Fibroblast of skin of abdomen (primary cell): ENCODE data around the gene PUS3.
"Not testable (repeated sequence)": the region's sequence is repeated elsewhere in the genome, so short reads cannot be mapped to it uniquely, and the experiment has no call there.

Source experiments
- DNase-seq: peaks from one replicate; pipeline ENCODE4 v3.0.0-alpha.2; 2013

Gene PUS3

DNA sequence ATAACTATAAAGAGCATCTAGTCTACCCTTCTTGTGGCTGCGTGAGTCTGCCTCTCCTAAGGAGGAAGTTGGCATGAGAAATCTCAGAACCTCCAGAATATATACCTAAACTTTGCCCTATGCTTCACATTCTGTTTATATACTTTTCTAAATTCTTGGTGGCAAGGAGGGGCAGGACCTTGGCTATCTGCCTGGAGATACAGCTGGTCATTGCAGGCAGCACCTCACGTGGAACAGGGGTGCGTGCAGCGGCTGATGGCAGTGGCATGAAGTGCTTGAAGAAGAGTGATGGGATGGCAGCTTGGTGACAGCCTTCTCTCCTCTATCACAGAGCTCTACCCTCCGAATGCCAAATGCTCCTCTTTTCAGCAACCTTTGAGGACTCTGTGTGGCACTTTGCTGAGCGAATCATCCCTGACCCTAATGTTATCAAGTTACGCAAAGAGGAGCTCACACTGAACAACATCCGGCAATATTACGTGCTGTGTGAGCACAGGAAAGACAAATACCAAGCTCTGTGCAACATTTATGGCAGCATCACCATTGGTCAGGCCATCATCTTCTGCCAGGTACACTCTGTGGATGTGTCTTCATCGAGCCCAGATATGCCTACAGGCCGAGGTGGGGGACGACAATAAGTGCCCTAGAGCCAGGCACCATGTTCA, 13.8 kb upstream of the PUS3 start:
- no peak for DNase-seq

DNA sequence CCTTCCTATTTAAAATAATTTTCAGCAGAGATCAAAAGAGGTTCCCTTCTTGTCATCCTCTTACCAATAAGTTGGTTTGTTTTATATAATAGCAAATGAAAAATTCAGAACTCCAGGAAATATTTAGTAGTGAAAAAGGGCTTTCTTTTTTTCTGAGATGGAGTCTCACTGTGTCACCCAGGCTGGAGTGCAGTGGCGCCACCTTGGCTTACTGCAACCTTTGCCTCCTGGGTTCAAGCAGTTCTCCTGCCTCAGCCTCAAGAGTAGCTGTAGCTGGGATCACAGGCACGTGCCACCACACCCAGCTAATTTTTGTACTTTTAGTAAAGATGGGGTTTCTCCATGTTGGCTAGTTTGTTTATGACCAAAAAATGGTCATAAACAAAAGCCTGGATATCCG, 11.6 kb upstream of the PUS3 start:
- not testable (repeated sequence) for DNase-seq

DNA sequence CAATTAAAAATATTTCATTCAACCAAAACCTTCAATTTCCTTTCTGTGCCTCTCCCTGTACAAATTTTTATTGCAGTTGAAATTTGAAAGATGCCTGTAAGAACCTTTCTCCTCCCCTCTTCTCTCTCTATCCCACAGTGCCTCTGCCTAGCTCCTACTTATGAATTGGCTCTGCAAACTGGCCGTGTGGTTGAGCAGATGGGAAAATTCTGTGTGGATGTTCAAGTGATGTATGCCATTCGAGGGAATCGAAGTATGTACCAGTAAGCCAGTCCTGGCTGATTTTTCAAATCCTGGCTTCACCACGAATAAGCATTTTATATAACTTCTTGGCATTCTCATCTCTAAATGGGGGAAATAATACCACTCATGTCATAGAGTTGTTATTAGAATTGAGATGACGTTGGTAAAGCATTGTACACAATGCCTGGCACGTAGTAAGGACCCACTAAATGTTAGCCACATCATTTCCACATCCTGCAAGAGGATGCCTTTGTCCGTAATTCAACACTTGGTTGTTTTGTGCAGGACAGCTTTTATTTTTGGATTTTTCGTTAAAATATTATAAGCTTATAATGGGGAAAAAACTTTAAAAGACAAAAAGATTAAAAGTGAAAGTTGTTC, 7.3 kb upstream of the PUS3 start:
- no peak for DNase-seq

DNA sequence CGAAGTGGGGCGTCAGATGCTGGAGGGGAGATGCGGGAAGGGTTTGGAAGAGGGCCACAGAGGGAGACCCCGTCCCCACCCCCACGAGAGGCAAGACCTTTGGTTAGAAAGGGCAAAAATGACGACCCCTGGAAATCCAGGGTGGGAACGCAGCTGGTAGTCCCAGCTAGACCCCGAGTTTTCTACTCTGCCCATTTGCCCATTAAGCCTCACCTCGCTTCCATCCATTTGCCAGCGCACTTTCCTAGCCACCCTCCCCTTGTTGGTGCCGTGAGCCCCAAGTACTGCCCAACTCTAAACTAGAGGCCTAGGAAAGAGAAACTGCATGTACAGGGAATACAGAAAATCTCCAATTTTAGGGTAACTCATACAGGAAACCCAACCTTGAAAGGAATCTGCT, 1.7 kb upstream of the PUS3 start:
- DNase-seq, result no peak

DNA sequence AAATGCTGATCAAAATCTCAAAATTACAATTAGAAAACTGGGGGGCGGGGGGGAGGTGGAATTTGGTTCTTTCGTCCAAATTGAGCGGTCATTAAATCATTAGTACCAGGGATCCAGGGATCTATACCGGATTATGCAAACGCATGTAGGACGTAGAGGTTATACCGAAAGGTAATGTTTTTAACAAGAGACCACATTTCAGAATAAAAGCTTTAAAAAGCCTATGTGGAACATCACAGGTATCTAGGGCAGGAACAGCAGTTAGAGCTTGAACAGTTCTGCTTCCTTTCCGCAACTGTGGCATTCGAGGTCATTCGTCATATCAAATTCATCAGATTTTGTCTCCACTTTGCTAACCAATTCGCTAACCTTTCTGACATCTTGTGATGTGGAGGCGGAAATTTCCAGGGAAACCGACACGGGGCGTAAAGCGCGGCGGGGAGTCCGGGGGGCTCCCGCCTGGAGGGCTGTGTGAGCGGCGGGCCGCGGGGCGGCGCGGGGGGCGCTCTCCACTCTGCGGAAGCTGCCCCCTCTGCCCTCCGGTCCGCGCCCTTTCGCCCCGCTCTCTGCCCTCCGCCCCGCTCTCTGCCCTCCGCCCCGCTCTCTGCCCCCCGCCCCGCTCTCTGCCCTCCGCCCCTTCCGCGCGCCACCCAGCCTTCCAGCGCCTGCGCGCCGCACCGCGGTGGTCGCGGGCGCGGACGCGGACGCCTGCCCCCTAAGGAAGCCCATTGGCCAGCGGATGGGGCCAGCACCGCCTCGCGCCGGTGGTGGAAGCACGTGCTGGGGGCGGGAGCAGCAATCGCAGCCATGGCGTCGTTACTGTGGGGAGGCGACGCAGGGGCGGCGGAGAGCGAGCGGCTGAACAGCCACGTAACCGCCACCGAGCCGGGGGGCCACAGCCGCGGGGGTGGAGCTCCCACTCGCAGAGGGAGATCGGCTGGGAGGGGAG, 979 bp upstream of the PUS3 start, which contains the start of gene DDX25:
TSS of gene DDX25 (plus strand) at position 798 of the 949 bp plus-strand sequence. CDS start at position 808, 10 bp downstream.
- no peak for DNase-seq

DNA sequence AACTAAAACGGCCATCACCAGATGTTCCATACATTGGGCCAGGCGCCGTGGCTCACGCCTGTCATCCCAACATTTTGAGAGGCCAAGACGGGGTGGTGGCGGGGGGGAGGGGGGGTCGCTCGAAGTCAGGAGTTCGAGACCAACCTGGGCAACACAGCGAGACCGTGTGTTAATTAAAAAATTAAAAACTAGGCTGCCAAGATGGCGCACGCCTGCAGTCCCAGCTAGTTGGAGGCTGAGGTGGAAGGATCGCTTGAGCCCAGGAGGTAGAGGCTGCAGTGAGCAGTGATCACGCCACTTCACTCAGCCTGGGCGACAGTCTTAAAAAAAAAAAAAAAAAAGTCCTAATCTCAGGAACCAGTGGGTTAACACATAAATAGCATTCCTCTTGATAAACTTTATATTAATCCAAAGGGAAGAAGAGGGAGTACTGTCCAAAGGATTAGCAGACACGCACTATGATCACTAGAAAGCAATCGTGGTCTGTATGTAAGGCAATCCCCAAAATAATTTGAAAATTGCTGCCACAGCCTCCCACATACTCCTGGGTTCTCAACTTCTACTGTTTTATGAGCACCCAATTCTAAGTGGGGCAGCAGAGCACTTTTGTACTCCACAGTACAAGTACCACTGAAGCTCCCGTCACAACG, 604 bp downstream of the PUS3 start:
- no peak for DNase-seq

DNA sequence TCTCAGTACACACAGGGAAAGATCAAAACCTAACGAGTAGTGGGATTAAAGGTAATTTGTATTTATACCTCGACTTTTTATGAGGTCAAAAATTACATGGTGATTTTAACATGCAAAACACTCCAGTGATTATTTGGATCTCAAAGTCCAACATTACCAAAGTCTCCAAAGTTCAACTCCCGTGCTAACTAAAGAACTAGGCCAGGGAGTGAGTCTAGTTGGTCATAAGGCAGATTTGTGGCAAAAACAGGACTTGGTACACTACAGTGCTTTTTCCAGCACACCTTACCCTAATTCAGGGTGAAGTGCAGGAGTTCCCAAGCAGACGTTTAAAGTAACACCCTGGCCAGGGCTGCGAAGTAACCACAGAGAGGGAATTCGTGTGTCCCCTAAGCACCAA, 1.1 kb downstream of the PUS3 start:
- no peak for DNase-seq

DNA sequence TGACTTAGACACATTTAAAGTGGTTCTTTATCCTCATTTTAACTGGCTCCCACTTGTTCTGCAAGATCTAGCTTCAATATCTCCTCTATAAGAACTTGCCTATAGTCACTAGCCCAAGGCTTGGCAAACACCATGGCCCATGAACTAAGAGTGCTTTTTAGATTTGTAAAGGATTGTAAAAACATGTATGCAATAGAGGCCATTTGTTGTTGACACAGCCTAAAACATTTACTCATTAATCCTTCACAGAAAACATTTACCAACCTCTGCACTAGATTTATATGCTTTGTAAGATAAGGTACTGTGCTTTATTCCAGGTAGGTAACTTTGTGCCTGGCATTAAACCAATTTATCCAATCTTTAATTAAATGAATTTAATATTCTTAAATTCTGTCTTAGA, 10.0 kb downstream of the PUS3 start:
- no peak for DNase-seq

DNA sequence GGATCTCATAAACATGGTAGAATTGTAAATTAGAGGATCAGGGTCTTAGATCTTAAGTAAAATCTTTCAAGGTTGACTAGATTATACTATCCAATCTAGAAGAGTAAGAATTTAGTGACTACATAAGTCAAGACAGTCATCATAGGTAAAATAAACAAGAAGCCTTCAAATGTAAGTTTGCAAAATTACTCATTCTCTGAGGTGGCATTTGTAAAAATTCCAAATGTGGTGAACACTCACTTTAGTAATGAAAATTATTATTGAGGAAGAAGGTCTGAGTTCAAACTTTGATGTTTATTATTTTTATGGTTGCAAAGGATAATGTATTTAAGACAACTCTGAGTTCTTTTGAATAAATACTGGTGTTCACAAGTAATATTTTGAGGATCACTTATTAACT, 10.9 kb downstream of the PUS3 start:
- peak; percentile 23 for DNase-seq

DNA sequence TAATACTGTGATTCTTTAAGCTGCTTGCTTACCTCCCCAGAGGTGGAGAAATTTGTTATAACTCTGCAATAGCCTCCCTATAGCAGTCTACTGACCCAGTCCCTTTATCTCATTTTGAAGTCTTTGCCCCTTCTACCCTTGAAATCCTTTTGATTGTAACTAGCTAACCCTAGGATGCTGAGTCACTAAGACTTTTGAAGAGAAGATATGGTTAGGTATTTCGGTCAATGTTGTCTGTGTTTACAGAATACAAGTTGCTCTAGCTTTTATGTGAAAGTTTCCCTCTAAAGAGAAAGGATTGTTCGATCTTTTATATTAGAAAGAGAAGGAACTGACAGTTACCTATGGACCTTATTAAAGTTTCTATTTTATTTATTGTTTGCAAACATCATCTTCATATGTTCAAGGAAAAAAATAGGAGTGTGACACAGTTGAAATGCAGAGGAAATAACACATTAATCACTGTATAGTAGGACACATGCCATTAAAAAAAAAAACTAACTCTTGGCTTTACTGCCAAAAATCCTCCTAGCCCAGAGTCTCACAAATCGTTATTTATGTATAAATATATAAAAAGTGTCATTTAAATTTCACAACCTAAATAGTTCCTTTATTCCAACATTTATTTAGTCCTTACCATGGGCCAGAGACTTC, 12.4 kb downstream of the PUS3 start:
- no peak for DNase-seq

DNA sequence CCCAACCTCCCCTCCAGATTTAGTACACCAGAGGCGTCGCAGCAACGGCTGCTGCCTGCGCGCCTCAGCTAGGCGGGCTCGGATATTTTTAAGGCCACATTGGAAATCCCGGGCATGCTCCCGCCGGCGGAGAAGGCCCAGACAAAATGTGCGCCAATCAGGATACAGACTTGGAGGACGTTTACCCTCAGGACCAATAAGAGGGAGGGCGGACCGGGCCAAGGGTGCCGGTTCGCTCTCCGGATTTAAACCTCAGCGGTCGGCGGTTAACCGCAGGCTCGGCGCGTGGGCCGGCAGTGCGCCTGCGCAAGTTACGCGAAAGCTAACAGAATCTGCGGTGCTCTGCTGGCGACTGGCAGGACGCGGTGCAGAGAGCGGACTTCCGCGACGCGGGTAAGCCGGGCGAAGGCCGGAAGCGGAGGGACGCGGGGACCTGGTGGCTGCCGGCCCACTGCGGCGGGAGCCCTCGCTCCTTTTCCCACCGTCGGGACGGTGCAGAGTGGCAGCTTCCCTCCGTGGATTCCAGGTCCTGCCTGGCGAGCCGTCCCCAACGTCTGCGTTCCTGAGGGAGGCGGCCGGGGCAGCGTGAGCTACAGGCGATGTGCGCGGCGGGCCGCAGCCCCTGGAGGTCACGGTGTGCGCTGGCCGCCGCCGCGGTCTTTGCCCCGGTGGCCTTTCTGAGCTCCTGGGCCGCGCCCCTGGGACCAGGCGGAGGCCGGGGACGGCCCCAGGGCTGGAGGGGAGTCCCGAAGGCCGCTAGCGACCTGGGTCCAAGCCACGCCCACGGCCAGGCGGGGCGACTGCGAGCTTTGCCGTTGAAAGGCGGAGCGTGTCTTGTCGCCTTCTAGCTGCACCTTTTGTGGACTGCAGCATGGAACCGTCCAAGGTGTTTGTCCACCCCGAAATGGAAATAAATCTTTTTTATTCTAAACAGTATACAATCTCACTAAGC, 15.4 kb downstream of the PUS3 start, which contains the start of gene HYLS1:
TSS of gene HYLS1 (plus strand) at position 296 of the 952 bp plus-strand sequence. CDS start 11,701 bp downstream, outside the sequence.
- peak; percentile 97 for DNase-seq

DNA sequence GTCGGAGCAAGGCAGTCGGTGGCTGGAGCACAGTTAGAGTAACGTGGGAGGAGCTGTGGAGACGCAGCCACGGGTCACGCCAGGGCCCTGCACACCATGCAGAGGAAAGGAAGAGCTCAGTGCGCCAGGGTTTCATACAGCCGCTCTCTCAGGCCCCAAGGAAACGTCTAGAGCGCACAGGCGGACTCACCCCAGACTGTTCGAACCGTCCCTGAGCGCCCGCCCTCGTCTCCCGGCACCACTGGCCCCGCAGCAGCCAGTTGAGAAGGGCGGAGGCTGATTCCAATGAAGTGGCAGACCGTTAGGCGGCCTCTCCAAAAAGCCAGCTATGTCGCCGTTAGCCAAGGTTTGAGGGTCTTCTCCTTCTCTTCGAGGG, 16.0 kb downstream of the PUS3 start:
- peak; percentile 14 for DNase-seq

DNA sequence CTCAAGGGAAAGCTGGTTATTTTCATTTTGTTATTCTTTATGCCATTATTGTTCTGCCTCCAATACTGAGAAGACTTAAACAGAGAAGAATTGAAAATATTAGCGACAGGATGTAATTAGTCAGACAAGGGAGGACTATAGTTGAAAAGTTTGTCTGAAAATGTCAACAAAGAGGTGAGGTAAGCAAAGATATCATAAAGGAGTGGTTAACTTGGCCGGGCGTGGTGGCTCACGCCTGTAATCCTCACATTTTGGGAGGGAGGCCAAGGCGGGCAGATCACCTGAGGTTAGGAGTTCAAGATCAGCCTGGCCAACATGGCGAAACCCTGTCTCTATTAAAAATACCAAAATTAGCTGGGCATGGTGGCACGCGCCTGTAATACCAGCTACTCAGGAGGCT, 19.6 kb downstream of the PUS3 start:
- DNase-seq, result no peak

DNA sequence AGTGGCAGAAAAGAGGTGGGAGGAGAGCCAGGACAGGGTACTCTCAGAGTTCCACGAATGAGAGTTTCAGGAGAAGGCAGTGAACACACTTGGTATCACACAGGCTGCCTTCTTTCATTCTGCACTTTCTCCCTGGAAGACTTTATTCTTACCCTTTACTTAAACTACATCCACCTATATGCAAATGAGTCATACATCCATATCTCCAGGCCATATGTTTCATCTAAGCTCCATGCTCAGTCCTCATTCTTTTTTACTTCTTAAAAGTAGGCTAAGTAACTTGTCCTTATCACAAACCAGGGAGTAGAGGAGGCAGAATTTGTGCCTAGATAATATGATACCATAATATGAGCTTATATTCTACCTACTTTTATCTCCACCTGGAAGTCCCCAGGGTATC, 21.7 kb downstream of the PUS3 start:
- DNase-seq, result no peak

DNA sequence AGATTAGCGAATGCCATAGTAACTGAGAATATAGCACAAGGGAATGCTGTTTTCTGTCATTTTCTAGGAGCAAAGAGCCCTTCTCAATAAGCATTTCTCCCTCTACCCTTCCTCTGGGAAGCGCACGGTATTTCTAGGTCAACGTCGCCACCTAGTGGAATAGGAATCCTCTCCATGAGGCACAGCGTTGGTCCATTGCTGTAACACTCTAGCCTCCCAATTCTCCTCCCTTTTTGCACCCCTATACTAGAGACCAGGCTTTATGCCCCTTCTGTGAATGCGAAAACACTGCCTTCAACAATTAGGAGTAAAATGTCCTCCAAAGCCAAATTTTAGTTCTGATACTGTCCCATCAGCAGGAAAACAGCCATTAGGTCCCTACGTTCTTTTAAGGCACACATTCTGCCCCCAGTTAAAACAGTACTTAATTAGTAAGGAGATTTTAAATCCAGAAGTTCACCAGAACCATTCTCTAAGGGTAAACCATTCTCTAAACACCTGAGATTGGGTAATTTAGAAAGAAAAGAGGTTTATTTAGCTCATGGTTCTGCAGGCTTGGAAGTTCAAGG, 28.4 kb downstream of the PUS3 start:
- DNase-seq, result peak; percentile 53

DNA sequence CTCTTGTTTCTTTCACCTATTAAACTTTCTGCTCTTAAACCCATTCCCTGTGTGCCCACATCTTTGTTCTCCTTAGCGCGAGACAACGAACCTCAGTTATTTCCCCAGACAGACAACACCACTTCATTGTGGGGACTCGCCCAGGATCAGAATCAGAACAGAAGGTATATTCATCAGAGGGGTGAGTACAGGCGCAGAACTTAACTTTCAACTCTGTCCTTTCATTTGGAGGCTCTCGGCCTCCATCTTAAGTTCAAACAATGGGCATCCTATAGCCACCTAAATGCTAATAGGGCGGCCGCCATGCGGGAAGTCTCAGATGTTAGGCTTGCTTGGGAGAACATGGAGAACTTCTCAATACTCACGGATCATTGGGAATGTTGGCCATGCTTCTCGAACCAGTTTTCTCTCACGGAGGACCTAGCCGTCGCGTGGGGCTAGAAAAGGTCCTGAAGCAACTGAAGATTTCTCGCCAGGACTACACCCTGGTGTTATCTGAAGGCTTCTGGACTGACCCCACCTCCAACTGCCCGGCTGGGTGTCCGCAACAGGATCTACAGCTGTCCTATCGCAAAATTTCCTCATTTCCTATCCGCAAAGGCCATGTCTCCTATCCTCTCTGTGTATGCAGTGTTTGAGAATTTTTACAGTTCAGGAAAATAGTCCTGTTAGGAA, 29.0 kb downstream of the PUS3 start:
- no peak for DNase-seq

DNA sequence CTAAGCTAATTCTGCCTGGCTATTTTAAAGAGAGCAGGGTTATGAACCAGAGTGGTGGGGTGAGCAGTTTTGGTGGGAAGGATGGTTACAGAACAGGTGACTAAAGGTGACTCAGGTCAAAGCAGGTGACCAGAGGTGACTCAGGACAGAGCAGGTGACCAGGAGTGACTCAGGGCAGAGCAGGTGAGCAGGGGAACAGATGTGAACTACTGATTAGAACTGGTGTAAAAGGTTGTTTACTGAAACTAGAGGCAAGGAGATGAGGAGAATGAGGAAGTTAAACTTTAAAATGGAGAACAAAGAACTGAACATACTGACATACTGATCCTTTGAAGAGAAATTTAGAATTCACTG, 30.9 kb downstream of the PUS3 start:
- DNase-seq, result no peak

DNA sequence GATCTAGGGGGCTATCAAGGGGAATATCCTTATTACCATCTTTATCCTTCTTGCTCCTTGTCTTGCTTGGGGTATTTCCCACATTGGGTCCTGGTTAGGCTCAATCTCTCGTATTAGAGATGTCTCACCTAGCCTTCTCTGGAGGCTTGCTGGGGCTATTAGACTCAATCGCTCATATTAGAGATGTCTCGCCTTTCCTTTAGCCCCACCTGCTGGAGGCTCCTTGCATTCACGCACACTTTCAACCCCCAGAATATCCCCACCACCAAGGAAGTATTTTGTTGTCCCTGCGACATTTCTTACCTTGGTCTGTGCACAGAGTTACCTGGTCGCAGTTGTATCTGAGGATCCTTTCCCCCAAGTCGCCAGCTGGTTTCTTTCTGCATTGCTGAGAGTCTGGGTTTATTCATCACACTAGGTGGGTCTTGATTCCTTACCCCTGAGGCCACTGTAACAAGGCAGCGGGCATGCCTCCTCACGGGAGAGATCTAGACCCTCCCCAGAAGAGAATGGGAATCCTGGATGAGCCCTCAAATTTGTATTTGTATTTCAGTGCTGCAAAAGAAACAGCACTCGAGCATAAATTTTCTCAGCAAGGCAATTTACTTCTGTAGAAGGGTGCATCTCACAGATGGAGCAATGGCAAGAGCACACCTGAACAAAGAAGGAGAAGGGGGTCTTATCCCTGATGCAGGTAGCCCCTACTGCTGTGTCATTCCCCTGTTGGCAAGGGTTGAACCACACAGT, 31.4 kb downstream of the PUS3 start:
- DNase-seq, result peak; percentile 10

DNA sequence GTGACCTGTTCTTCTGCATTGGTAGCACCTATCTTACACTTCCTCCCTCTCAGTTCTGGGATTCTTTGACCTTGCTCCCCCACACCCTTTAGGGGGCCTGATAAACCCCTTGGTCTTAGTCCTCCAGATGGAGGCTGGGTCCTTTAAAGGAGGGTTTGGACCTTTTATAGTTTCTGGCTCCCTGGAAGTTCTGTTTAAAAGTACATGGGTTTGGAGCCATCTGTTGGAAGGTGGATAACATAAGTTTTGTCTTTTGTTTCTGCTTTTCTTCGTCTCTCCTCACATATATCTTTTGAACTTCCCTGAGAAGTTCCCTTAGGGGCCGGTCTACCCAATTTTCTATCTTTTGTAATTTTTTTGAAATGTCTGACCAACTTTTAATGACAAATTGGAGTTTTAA, 33.5 kb downstream of the PUS3 start:
- no peak for DNase-seq
